LNCaP clone FGC (cell line): ENCODE measurements around the gene PDE8A.

Experiments
- DNase-seq: peaks from one replicate; pipeline ENCODE4 v3.0.0-alpha.2; 2011; ENCODE audit warnings: low read depth
- H3K4me3 ChIP-seq: 2 replicates; pipeline ENCODE4 v1.5.1; 2011; ENCODE audit warnings: mild to moderate bottlenecking, low read depth, low read length, control low read depth
- CTCF ChIP-seq: IDR thresholded peaks from 2 replicates; pipeline ENCODE4 v1.5.1; 2012; ENCODE audit warnings: mild to moderate bottlenecking; ENCODE audit not compliant: control insufficient read depth, insufficient read depth; ENCODE audit errors: extremely low read depth

Gene PDE8A

GRCh38 chr15:85100186-85100937 is 118.7 kb downstream of the PDE8A start:
- no peak overlapping the region for H3K4me3 ChIP-seq
- DNase-seq, result no peak
- no peak for TF ChIP-seq CTCF

- TF ChIP-seq CTCF, result no peak
- H3K4me3 ChIP-seq, result no peak overlapping the region
- DNase-seq, result no peak
Observed at GRCh38 chr15:85104584-85104983, 122.9 kb downstream of the PDE8A start.

GRCh38 chr15:85108136-85108535 is 126.5 kb downstream of the PDE8A start:
- DNase-seq, result no peak
- no peak overlapping the region for H3K4me3 ChIP-seq
- TF ChIP-seq CTCF, result no peak

GRCh38 chr15:85109333-85109732 is 127.7 kb downstream of the PDE8A start:
- H3K4me3 ChIP-seq, result no peak overlapping the region
- DNase-seq, result no peak
- no peak for TF ChIP-seq CTCF

GRCh38 chr15:85112997-85113396 is 131.3 kb downstream of the PDE8A start:
- no peak for DNase-seq
- TF ChIP-seq CTCF, result no peak
- H3K4me3 ChIP-seq, result no peak overlapping the region

GRCh38 chr15:85114886-85115285 is 133.2 kb downstream of the PDE8A start:
- TF ChIP-seq CTCF, result no peak
- DNase-seq, result no peak

GRCh38 chr15:85116066-85116465 is 134.4 kb downstream of the PDE8A start:
- no peak overlapping the region for H3K4me3 ChIP-seq
- TF ChIP-seq CTCF, result no peak
- DNase-seq, result no peak

More at GRCh38 chr15:85114886-85115285, 133.2 kb downstream of the PDE8A start:
- H3K4me3 ChIP-seq, result no peak overlapping the region
